GM23248 (cell line): ENCODE data around the gene ABCF2. TPM values are rescaled to one million over a fixed set of nuclear protein-coding genes. Genes with fewer than 3 reads are reported as not detected.

Experiments used
- DNase-seq: peaks from one replicate; pipeline ENCODE4 v3.0.0-alpha.2; 2015
- H2AFZ ChIP-seq: fragments of 200-600 bp; sonication (generic); 2 replicates; pipeline ENCODE4 v1.6.1; 2016; ENCODE audit warnings: antibody characterized with exemption
- H3F3A ChIP-seq: fragments of 200-600 bp; sonication (generic); 2 replicates; pipeline ENCODE4 v1.6.1; 2016; ENCODE audit warnings: mild to moderate bottlenecking, antibody characterized with exemption, mixed run types; ENCODE audit not compliant: insufficient read depth
- H3K27ac ChIP-seq: fragments of 200-600 bp; sonication (generic); 2 replicates; pipeline ENCODE4 v1.5.1; 2016; ENCODE audit warnings: mild to moderate bottlenecking
- H3K27me3 ChIP-seq: fragments of 200-600 bp; sonication (generic); replicated peaks from 2 replicates; pipeline ENCODE4 v1.6.1; 2016; ENCODE audit warnings: mild to moderate bottlenecking; ENCODE audit not compliant: insufficient read depth
- H3K36me3 ChIP-seq: fragments of 200-600 bp; sonication (generic); 2 replicates; pipeline ENCODE4 v1.6.1; 2016; ENCODE audit warnings: low read depth, mild to moderate bottlenecking
- H3K4me1 ChIP-seq: fragments of 200-600 bp; sonication (generic); 2 replicates; pipeline ENCODE4 v1.6.1; 2016; ENCODE audit warnings: mild to moderate bottlenecking; ENCODE audit not compliant: insufficient read depth
- H3K4me2 ChIP-seq: fragments of 200-600 bp; sonication (generic); one replicate; pipeline ENCODE4 v1.6.1; 2016; ENCODE audit warnings: mild to moderate bottlenecking; ENCODE audit not compliant: unreplicated experiment
- H3K4me3 ChIP-seq: fragments of 200-600 bp; sonication (generic); 2 replicates; pipeline ENCODE4 v1.5.1; 2016; ENCODE audit warnings: mild to moderate bottlenecking
- H3K79me2 ChIP-seq: fragments of 200-600 bp; sonication (generic); 2 replicates; pipeline ENCODE4 v1.6.1; 2016; ENCODE audit warnings: mild to moderate bottlenecking; ENCODE audit not compliant: insufficient read depth
- H3K9ac ChIP-seq: fragments of 200-600 bp; sonication (generic); 2 replicates; pipeline ENCODE4 v1.6.1; 2016; ENCODE audit warnings: mild to moderate bottlenecking
- H3K9me2 ChIP-seq: fragments of 200-600 bp; sonication (generic); 2 replicates; pipeline ENCODE4 v1.6.1; 2016; ENCODE audit warnings: mixed run types, mild to moderate bottlenecking, moderate library complexity; ENCODE audit not compliant: insufficient read depth
- H3K9me3 ChIP-seq: fragments of 200-600 bp; sonication (generic); one replicate; pipeline ENCODE4 v1.6.1; 2017; ENCODE audit warnings: low read depth
- H4K20me1 ChIP-seq: fragments of 200-600 bp; sonication (generic); 2 replicates; pipeline ENCODE4 v1.6.0; 2016; ENCODE audit not compliant: insufficient read depth
- EZH2 ChIP-seq: fragments of 200-600 bp; sonication (generic); IDR thresholded peaks from 2 replicates; pipeline ENCODE4 v1.6.1; 2018; ENCODE audit warnings: antibody characterized with exemption, mild to moderate bottlenecking; ENCODE audit not compliant: insufficient read depth, poor library complexity, severe bottlenecking
- EZH2phosphoT487 ChIP-seq: fragments of 200-600 bp; sonication (generic); IDR thresholded peaks from 2 replicates; pipeline ENCODE4 v1.6.1; 2018; ENCODE audit warnings: antibody characterized with exemption, moderate library complexity, mild to moderate bottlenecking, low read depth; ENCODE audit not compliant: insufficient read depth
- WGBS, 2 experiments: methylation state at CpG; one replicate each; pipeline ENCODE4 v1.1.6; 2015 to 2017; ENCODE audit warnings: low lambda C conversion rate in 2 of 2, low coverage in 1 of 2; ENCODE audit errors: missing lambda C conversion rate in 2 of 2; 5-methylcytosine and 5-hydroxymethylcytosine counted together
- in situ Hi-C: fragments of 300-500 bp; cut with MboI; formaldehyde crosslinking; loops from 2 replicates; pipeline ENCODE4 v1.15.0; 2020
- polyA plus RNA-seq: library from polyadenylated mRNA; unstranded; fragments of >200 nt; fragmentation: Nextera tagmentation; extraction: Ambion mirVana; gene quantifications from 2 replicates; pipeline ENCODE4 v1.2.1, GENCODE V29; 2016
- total RNA-seq: library from RNA; depleted of rRNA; stranded (reverse); fragments of >200 nt; shearing (Covaris generic); gene quantifications from 2 replicates; pipeline ENCODE4 v1.2.3, GENCODE V29; 2014

Gene ABCF2
- total and polyA plus RNA-seq, 2 experiments from 2014 or later, result 40.7 to 74.9 TPM

GRCh38 chr7:151226560-151226874, 488 bp downstream of the ABCF2 start:
- Histone ChIP-seq H4K20me1 (no peaks in the 10 kb centered on the region), H3K4me2 (peak overlapping the region; percentile 86), H3K9me2 (no peaks in the 10 kb centered on the region), H3K4me1 (peaks cover 30% of the 10 kb centered on the region), H3K36me3 (peaks cover 30% of the 10 kb centered on the region), H2AFZ (peak overlapping the region; percentile 86), H3K27ac (peak overlapping the region; percentile 61), H3K9ac (peak overlapping the region; percentile 91), H3F3A (peaks cover 20% of the 10 kb centered on the region), H3K4me3 (peak overlapping the region; percentile 88), H3K9me3 (no peaks in the 10 kb centered on the region), H3K27me3 (no peaks in the 10 kb centered on the region), H3K79me2 (peaks cover 32% of the 10 kb centered on the region)
- DNase-seq, result no peak
- TF ChIP-seq EZH2 (no peak), EZH2phosphoT487 (no peak)
- WGBS, 2 experiments, result 1 to 2% methylated on average over 15 of the region's 15 CpGs
- in situ Hi-C loops, result no loop called here

DNA sequence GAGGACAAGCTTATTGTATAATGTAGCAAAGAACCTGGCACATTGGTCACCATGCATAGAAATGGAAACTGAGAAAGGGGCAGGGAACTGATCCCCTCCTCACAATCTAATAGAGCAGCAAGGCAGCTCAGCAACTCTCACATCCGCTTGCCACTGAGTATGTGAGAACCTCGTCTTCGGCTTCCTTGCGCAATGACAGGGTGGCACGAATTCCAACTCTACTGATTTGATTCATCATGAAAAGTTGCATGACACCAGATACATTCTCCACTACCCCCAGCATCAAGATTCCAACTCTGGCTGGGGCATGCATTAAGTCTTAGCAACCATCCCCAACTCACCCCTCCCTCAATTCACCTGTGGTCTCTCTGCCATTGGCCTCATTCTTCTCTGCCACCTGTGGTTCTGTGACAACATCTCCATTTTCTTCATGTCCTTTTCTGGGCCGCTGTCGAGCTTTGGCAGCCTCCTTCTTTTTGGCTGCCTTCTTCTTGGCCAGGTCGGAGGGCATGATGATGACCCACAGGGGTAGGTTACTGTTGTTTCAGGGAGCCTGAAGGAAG, 976 bp downstream of the ABCF2 start:
- no peaks in the 10 kb centered on the region for H3K9me3 ChIP-seq
- no peaks in the 10 kb centered on the region for H3K27me3 ChIP-seq
- H3K27ac ChIP-seq, result peak overlapping the region; percentile 61; the same call in 1 of the 2 replicates
- H3K4me2 ChIP-seq, result peak overlapping the region; percentile 86
- peak overlapping the region; percentile 86 for H2AFZ ChIP-seq
- H3F3A ChIP-seq, result peaks cover 17% of the 10 kb centered on the region
- no peaks in the 10 kb centered on the region for H4K20me1 ChIP-seq
- peak; percentile 51 for DNase-seq
- peaks cover 25% of the 10 kb centered on the region for H3K4me1 ChIP-seq
- peaks cover 32% of the 10 kb centered on the region for H3K79me2 ChIP-seq
- peak overlapping the region; percentile 91 for H3K9ac ChIP-seq
- no peak for TF ChIP-seq EZH2
- TF ChIP-seq EZH2phosphoT487, result no peak
- WGBS, 2 experiments, result 54 to 59% methylated on average over 8 of the region's 8 CpGs
- no peaks in the 10 kb centered on the region for H3K9me2 ChIP-seq
- in situ Hi-C loops, result no loop called here
- peaks cover 35% of the 10 kb centered on the region for H3K36me3 ChIP-seq
- peak overlapping the region; percentile 88 for H3K4me3 ChIP-seq

DNA sequence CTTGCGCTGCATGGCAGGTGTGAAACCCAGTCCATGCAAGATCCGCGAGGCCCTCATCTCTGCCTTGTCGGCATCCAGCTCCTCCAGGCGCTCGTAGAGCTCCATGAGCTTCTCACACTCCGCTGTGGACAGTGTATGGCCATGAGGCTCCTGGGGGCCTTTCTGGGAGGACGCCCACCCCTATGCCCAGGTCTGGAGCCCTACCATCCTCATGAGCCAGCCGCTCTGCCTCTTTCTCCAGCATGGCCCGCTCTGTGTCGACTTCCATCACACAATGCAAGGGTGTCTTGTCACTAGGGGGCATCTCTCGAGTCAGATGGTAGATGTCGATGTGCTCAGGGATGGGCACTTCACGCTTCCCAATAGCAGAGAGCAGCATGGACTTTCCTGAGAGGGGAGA, 3.3 kb downstream of the ABCF2 start:
- no peaks in the 10 kb centered on the region for H4K20me1 ChIP-seq
- H3K4me3 ChIP-seq, result no peak overlapping the region
- peaks cover 13% of the 10 kb centered on the region for H3F3A ChIP-seq
- peaks cover 32% of the 10 kb centered on the region for H3K79me2 ChIP-seq
- H3K9me2 ChIP-seq, result no peaks in the 10 kb centered on the region
- H3K36me3 ChIP-seq, result peaks cover 43% of the 10 kb centered on the region
- H2AFZ ChIP-seq, result no peak overlapping the region
- H3K4me1 ChIP-seq, result peaks cover 21% of the 10 kb centered on the region
- no peak for DNase-seq
- H3K9me3 ChIP-seq, result no peaks in the 10 kb centered on the region
- no peak overlapping the region for H3K9ac ChIP-seq
- no peak overlapping the region for H3K4me2 ChIP-seq
- in situ Hi-C loops, result no loop called here
- no peak overlapping the region for H3K27ac ChIP-seq
- TF ChIP-seq EZH2phosphoT487, result no peak
- TF ChIP-seq EZH2, result no peak
- H3K27me3 ChIP-seq, result no peaks in the 10 kb centered on the region
- WGBS, 2 experiments, result 92 to 95% methylated on average over 14 of the region's 14 CpGs

GRCh38 chr7:151218170-151218569, 8.8 kb downstream of the ABCF2 start:
- Histone ChIP-seq H3K4me2 (no peak overlapping the region), H3K36me3 (peaks cover 50% of the 10 kb centered on the region), H3K79me2 (no peaks in the 10 kb centered on the region), H2AFZ (no peak overlapping the region), H3F3A (no peaks in the 10 kb centered on the region), H3K4me1 (no peaks in the 10 kb centered on the region), H3K4me3 (no peak overlapping the region), H4K20me1 (no peaks in the 10 kb centered on the region), H3K9ac (no peak overlapping the region), H3K9me3 (no peaks in the 10 kb centered on the region), H3K27me3 (no peaks in the 10 kb centered on the region), H3K9me2 (no peaks in the 10 kb centered on the region), H3K27ac (no peak overlapping the region)
- no peak for DNase-seq
- TF ChIP-seq EZH2, result no peak
- TF ChIP-seq EZH2phosphoT487, result no peak
- in situ Hi-C loops, result no loop called here
- WGBS, 2 experiments, result 98 to 100% methylated on average over 9 of the region's 9 CpGs
